Endothelial cell of umbilical vein (primary cell): ENCODE data around the gene GRIA3. TPM values are rescaled to one million over a fixed set of nuclear protein-coding genes. Genes with fewer than 3 reads are reported as not detected.

Experiments
- BruUV-seq: library from RNA; stranded (reverse); fragments of 400-500 nt; replicated peaks from 2 replicates; lab custom pipeline; 2021; lab: Mats Ljungman, UMichigan
- CTCF ChIA-PET: fragments of 300-600, 350-600 bp; sonication (Branson Sonifier 250); formaldehyde crosslinking; loops from one replicate; lab custom pipeline; 2021; ENCODE audit warnings: antibody characterized with exemption, inconsistent platforms; lab: Charles Lee
- POLR2A ChIA-PET: fragments of 300-600, 350-600 bp; sonication (Branson Sonifier 250); formaldehyde crosslinking; loops from one replicate; lab custom pipeline; 2021; ENCODE audit warnings: antibody characterized with exemption, inconsistent platforms; lab: Charles Lee
- DNase-seq: peaks from one replicate; pipeline ENCODE4 v3.0.0-alpha.2; 2011; ENCODE audit warnings: low read depth, low spot score
- FAIRE-seq: peaks from 2 replicates; lab custom pipeline; 2011; peaks lifted over from hg19 to GRCh38; lab: Jason Lieb, UNC
- H2AFZ ChIP-seq: 2 replicates; pipeline ENCODE4 v1.6.0; 2012; ENCODE audit warnings: low read depth, low read length, control low read depth, inconsistent platforms
- H3K27ac ChIP-seq: 2 replicates; pipeline ENCODE4 v1.5.1; 2011; ENCODE audit warnings: low read depth, mild to moderate bottlenecking, control low read depth, low read length, moderate library complexity; ENCODE audit not compliant: insufficient read depth
- H3K27me3 ChIP-seq, 2 experiments: 2 replicates each; pipeline versions ENCODE4 v1.6.0 to v1.6.1; 2011; ENCODE audit warnings: low read length in 2 of 2, mixed read lengths in 1 of 2; ENCODE audit not compliant: control insufficient read depth in 2 of 2, insufficient read depth in 2 of 2
- H3K36me3 ChIP-seq, 2 experiments: 2 replicates in 1 of 2; 3 replicates in 1 of 2; pipeline ENCODE4 v1.5.1; 2011; ENCODE audit warnings: low read length in 2 of 2, mild to moderate bottlenecking in 1 of 2, moderate library complexity in 1 of 2; ENCODE audit not compliant: control insufficient read depth in 2 of 2, insufficient read depth in 2 of 2; ENCODE audit errors: extremely low read depth in 1 of 2
- H3K4me1 ChIP-seq: 3 replicates; pipeline ENCODE4 v1.5.1; 2011; ENCODE audit warnings: mild to moderate bottlenecking, low read length; ENCODE audit not compliant: control insufficient read depth, insufficient read depth; ENCODE audit errors: extremely low read depth
- H3K4me2 ChIP-seq: 2 replicates; pipeline ENCODE4 v1.6.1; 2011; ENCODE audit warnings: low read length, control low read depth, mixed read lengths; ENCODE audit not compliant: insufficient read depth
- H3K4me3 ChIP-seq, 3 experiments: fragments of 200-600 bp in 1 of 3; sonication (generic), shearing (Covaris generic) in 1 of 3; replicated peaks in 1 of 3; 2 replicates each; pipeline ENCODE4 v1.5.1; 2011 to 2016; ENCODE audit warnings: control low read depth in 3 of 3, low read length in 3 of 3, mild to moderate bottlenecking in 2 of 3, inconsistent platforms in 1 of 3, low read depth in 1 of 3, moderate library complexity in 1 of 3; ENCODE audit not compliant: insufficient read depth in 1 of 3
- H3K79me2 ChIP-seq: 2 replicates; pipeline ENCODE4 v1.6.0; 2012; ENCODE audit warnings: low read length, inconsistent platforms; ENCODE audit not compliant: control insufficient read depth, insufficient read depth
- H3K9ac ChIP-seq: replicated peaks from 2 replicates; pipeline ENCODE3; 2011; ENCODE audit warnings: low read length, control low read depth; ENCODE audit not compliant: insufficient read depth; ENCODE audit errors: extremely low read depth
- H3K9me1 ChIP-seq: replicated peaks from 3 replicates; pipeline ENCODE4 v1.6.0; 2011; ENCODE audit warnings: mild to moderate bottlenecking, low read length; ENCODE audit not compliant: control insufficient read depth, insufficient read depth; ENCODE audit errors: extremely low read depth
- H3K9me3 ChIP-seq: replicated peaks from 2 replicates; pipeline ENCODE4 v1.5.1; 2012; ENCODE audit warnings: low read length, inconsistent platforms; ENCODE audit not compliant: control insufficient read depth, insufficient read depth
- H4K20me1 ChIP-seq: replicated peaks from 2 replicates; pipeline ENCODE3; 2011; ENCODE audit warnings: mild to moderate bottlenecking, low read length; ENCODE audit not compliant: control insufficient read depth, insufficient read depth; ENCODE audit errors: extremely low read depth
- FOS ChIP-seq: IDR thresholded peaks from 2 replicates; pipeline ENCODE4 v1.6.1; 2011; ENCODE audit warnings: mild to moderate bottlenecking, low read length, moderate library complexity, borderline replicate concordance; ENCODE audit not compliant: insufficient read depth
- GATA2 ChIP-seq: IDR thresholded peaks from 2 replicates; pipeline ENCODE4 v1.7.0; 2011; ENCODE audit warnings: low read depth, mild to moderate bottlenecking, moderate library complexity, mixed read lengths, low read length; ENCODE audit not compliant: insufficient read length, insufficient read depth
- JUN ChIP-seq: IDR thresholded peaks from 2 replicates; pipeline ENCODE4 v1.6.1; 2011; ENCODE audit warnings: borderline replicate concordance, low read depth; ENCODE audit not compliant: insufficient read length, insufficient read depth
- MYC ChIP-seq: IDR thresholded peaks from one replicate; pipeline ENCODE4 v1.6.1; 2011; ENCODE audit warnings: mild to moderate bottlenecking, low read depth, low read length
- POLR2A ChIP-seq: IDR thresholded peaks from 2 replicates; pipeline ENCODE4 v1.6.1; 2012; ENCODE audit warnings: low read depth, mild to moderate bottlenecking, control low read depth, low read length
- POLR2AphosphoS5 ChIP-seq: IDR thresholded peaks from 2 replicates; pipeline ENCODE4 v1.6.1; 2012; ENCODE audit warnings: low read depth, mild to moderate bottlenecking, control low read depth, low read length, moderate library complexity; ENCODE audit not compliant: insufficient read depth
- dilution Hi-C: fragments of 300-500 bp; cut with MboI; formaldehyde crosslinking; loops from one replicate; pipeline ENCODE4 v1.15.0; 2019; ENCODE audit warnings: low sequenced_read_pairs; ENCODE audit not compliant: extremely low pct_ligation_motif_present
- intact Hi-C: fragments of 100-400 bp; cut with micrococcal nuclease; formaldehyde crosslinking; loops from one replicate; pipeline ENCODE4 v1.10.0; 2022
- polyA plus RNA-seq, 4 experiments: library from polyadenylated mRNA; depleted of rRNA in 3 of 4; stranded (reverse) in 3 of 4; unstranded in 1 of 4; fragments of >200 nt; gene quantifications; 2 replicates each; pipeline versions ENCODE4 v1.2.1 to v1.2.3, GENCODE V29; 2011 to 2012; ENCODE audit warnings: missing spikeins in 1 of 4
- total RNA-seq: library from RNA; stranded (reverse); gene quantifications from 2 replicates; pipeline ENCODE4 v1.2.3, GENCODE V29; 2021
- TF ChIP-seq, protein P1 (sequence below), 2 donors: IDR thresholded peaks; 1 replicate in 1 of 2; 2 replicates in 1 of 2; pipeline ENCODE4 v1.5.1; 2011; ENCODE audit warnings: low read length in 2 of 2, mild to moderate bottlenecking in 2 of 2, moderate library complexity in 2 of 2, control low read depth in 1 of 2, inconsistent platforms in 1 of 2, low read depth in 1 of 2; ENCODE audit not compliant: insufficient read depth in 1 of 2; ENCODE audit errors: extremely low read depth in 1 of 2
- TF ChIP-seq, protein P2 (sequence below): IDR thresholded peaks from 2 replicates; pipeline ENCODE4 v1.6.1; 2011; ENCODE audit not compliant: insufficient read depth, insufficient read length

GRIA3 gene
- total and polyA plus RNA-seq, 2 donors (not counting 3 experiments of a cell fraction or from before 2014, with no cell fraction given): not detected

DNA sequence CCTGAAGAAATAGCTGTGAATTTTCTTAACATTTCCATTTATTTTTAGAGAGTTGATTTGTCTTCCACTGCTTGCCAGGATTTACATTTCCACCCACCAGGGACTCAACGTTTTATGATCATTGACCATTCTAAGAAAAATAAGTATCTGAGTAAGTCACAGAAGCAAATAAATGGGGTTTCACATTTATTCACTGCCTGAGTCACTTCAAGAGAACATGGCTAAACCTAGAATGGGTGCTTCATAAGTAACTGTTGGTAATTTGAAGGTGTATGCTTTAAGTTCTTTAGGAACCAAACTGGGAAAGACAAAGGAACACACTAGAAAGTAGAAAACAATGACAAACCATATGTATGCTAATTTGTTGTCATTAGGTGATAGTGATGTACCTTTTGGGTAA, 43.2 kb upstream of the GRIA3 start:
- BruUV-seq: no TSS peak
- intact Hi-C loops: no loop called here
- ChIA-PET POLR2A (no interaction called here), CTCF (no interaction called here)
- Histone ChIP-seq H3K4me2 (no peak overlapping the region), H3K27ac (no peak overlapping the region), H4K20me1 (no peaks in the 10 kb centered on the region), H2AFZ (no peak overlapping the region), H3K9me3 (no peaks in the 10 kb centered on the region), H3K36me3 (no peaks in the 10 kb centered on the region), H3K79me2 (no peaks in the 10 kb centered on the region), H3K27me3 (no peaks in the 10 kb centered on the region), H3K4me1 (no peaks in the 10 kb centered on the region), H3K9ac (no peak overlapping the region), H3K9me1 (no peaks in the 10 kb centered on the region), H3K4me3 (no peak overlapping the region)
- TF ChIP-seq POLR2AphosphoS5 (no peak), FOS (no peak), GATA2 (no peak), POLR2A (no peak), MYC (no peak), JUN (no peak)
- TF ChIP-seq, protein P1, sequence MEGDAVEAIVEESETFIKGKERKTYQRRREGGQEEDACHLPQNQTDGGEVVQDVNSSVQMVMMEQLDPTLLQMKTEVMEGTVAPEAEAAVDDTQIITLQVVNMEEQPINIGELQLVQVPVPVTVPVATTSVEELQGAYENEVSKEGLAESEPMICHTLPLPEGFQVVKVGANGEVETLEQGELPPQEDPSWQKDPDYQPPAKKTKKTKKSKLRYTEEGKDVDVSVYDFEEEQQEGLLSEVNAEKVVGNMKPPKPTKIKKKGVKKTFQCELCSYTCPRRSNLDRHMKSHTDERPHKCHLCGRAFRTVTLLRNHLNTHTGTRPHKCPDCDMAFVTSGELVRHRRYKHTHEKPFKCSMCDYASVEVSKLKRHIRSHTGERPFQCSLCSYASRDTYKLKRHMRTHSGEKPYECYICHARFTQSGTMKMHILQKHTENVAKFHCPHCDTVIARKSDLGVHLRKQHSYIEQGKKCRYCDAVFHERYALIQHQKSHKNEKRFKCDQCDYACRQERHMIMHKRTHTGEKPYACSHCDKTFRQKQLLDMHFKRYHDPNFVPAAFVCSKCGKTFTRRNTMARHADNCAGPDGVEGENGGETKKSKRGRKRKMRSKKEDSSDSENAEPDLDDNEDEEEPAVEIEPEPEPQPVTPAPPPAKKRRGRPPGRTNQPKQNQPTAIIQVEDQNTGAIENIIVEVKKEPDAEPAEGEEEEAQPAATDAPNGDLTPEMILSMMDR (IDR thresholded peaks at IDR 0.05; ENCODE audit: extremely low read depth in 1 of 2, insufficient read depth in 1 of 2, low read depth in 1 of 2, low read length in 2 of 2): no peak
- TF ChIP-seq, protein P2, sequence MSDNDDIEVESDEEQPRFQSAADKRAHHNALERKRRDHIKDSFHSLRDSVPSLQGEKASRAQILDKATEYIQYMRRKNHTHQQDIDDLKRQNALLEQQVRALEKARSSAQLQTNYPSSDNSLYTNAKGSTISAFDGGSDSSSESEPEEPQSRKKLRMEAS: no peak
- FAIRE-seq: no peak
- dilution Hi-C loops: no loop called here
- no peak for DNase-seq
